ENCODE data around the gene RNF10. TPM values are rescaled to one million over a fixed set of nuclear protein-coding genes. Genes with fewer than 3 reads are reported as not detected.
"Not testable (repeated sequence)": the region's sequence is repeated elsewhere in the genome, so short reads cannot be mapped to it uniquely, and the experiment has no call there.

The RNF10 gene
- total RNA-seq, 1 donor from 2014 or later, result 187 TPM

DNA sequence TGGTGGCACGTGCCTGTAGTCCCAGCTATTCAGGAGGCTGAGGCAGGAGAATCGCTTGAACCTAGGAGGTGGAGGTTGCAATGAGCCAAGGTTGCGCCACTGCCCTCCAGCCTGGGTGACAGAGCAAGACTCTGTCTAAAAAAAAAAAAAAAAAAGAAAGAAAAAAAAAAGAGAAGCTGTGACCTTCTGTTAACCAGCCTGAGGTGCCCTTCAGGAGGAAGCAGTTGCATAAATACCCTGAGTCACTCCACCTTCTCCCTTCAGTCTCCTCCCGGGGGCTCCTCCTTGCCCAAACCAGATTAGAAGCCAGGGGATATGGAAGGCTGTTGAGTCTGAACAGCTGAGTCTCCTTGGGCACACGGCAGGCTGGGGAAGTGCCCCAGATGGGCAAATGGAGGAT, 68.3 kb downstream of the RNF10 start:
- intact Hi-C loops (cut with micrococcal nuclease), result not testable (repeated sequence)

DNA sequence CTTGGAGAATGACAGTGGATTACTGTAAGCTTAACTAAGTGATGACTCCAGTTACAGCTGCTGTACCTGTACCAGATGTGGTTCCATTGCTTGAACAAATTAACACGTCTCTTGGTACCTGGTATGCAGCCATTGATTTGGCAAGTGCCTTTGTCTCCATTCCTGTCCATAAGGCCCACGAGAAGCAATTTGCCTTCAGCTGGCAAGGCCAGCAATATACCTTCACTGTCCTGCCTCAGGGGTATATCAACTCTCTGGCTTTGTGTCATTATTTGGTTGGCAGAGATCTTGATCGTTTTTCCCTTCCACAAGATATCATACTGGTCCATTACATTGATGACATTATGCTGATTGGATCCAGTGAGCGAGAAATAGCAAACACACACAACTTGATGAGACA, 76.4 kb downstream of the RNF10 start:
- intact Hi-C loops (cut with micrococcal nuclease), result no loop called here

GRCh38 chr12:120611534-120611933, 77.4 kb downstream of the RNF10 start:
- intact Hi-C loops (cut with micrococcal nuclease), result not testable (repeated sequence)

DNA sequence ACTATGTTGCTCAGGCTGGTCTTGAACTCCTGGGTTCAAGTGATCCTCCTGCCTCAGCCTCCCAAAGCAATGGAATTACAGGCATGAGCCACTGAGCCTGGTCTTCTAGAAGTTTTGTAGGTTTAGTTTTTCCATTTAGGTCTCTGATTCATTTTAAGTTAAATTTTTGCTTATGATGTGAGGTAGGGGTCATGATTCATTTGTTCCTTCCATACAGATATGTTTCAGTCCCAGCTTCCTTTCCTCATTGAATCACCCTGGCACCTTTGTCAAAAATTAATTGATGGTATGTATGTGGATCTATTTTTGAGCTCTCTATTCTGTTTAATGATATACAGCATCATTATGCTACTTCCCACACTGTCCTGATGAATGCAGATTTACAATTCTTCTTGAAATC, 80.7 kb downstream of the RNF10 start:
- intact Hi-C loops (cut with micrococcal nuclease), result no loop called here

- intact Hi-C loops (cut with micrococcal nuclease), result not testable (repeated sequence)
Measured at GRCh38 chr12:120617193-120617592, 83.0 kb downstream of the RNF10 start.

DNA sequence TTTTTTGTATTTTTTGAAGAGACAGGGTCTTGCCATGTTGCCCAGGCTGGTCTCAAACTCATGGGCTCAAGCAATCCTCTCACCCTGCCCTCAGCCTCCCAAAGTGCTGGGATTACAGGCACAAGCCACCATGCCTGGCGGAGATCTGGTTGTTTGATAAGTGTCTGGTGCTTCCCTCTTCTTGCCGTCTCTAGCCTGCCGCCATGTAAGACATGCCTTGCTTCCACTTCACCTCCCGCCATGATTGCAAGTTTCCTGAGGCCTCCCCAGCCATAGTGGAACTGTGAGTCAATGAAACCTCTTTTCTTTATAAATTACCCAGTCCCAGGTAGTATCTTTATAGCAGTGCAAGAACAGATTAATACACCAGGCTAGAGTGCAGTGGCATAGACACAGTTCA, 83.6 kb downstream of the RNF10 start:
- intact Hi-C loops (cut with micrococcal nuclease), result not testable (repeated sequence)

DNA sequence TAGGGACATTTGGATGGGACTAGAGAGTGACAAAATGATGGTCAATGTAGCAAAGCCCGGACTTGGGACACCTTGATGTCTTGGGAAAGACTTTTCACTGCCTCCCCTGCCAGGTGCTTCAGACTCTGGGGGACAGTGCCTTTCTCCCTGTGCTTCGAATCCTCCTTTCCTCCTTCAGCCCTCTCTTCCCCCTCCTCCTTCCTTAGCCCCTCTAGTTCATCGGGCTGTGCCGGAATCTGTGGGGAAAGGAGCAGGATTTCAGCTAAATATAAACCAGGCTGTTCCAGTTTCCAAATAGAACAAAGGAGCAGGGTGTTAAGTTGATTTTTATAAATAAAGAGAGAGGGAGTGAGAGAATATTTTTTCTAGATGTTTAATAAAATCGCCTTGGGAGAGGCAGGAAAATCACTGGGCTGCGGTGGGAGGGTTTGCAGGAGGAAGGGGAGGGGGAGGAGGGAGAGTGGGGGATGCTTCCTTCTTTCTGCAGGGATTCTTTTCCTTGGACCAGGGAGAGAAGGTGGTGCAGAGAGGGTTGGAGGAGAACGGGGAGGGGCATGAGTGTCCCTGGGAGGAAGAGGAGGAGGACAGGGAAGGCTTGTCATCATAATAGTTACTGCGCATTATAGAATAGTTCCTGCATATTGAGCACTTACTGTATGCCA, 84.9 kb downstream of the RNF10 start:
- intact Hi-C loops (cut with micrococcal nuclease), result no loop called here

GRCh38 chr12:120620624-120621023, 86.5 kb downstream of the RNF10 start:
- intact Hi-C loops (cut with micrococcal nuclease), result no loop called here

DNA sequence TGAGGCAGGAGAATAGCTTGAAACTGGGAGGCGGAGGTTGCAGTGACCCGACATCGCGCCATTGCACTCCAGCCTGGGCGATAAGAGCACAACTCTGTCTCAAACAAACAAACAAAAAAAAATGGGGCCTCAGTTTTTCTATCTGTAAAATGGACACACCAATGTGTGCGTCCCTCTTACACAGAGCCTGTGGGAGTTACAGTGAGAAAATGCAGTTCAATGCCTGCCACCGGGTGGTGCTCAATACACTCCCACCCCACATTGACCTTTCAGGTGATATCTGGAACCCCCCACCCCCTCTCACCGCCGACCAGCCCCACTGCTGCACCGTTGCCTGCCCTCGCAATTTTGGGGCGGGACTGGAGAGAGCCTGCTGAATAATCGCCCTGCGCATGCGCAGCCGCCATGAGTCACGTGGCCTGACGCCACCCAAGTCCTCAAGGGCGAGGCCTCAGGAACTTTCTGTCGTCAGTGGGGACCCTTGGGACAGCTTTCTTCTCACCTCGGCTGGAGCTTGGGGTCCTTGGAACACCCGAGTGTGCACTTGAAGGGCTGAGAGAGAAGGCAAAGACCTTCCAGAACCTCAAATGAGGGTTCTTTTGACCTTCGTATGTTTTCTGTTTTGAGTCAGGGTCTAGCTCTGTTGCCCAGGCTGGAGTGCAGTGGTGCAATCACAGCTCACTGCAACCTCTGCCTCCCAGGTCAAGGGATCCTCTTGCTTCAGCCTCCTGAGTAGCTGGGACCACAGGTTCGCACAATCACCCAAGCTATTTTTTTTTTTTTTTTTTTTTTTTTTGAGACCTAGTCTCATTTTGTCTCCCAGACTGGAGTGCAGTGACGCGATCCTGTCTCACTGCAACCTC, 91.6 kb downstream of the RNF10 start:
- intact Hi-C loops (cut with micrococcal nuclease), result no loop called here

Other genes with a start within 250 kb of the RNF10 start
- gene RNU4-2, start 242.5 kb upstream of the RNF10 start, total RNA-seq, result 6,804 and 7,048 TPM in 2 replicates
- 2,820 and 2,977 TPM in 2 replicates for gene RNU4-1, start 241.1 kb upstream of the RNF10 start, total RNA-seq
- gene SIRT4, start 232.0 kb upstream of the RNF10 start, total RNA-seq, result 1.6 and 3.0 TPM in 2 replicates
- gene PLA2G1B, start 206.6 kb upstream of the RNF10 start, total RNA-seq, result not detected in 2 replicates
- gene MSI1, start 165.2 kb upstream of the RNF10 start, total RNA-seq, result not detected in 2 replicates
- gene COX6A1, start 96.2 kb upstream of the RNF10 start, total RNA-seq, result 266 and 280 TPM in 2 replicates
- gene TRIAP1, start 88.0 kb upstream of the RNF10 start, total RNA-seq, result 41.4 and 41.5 TPM in 2 replicates
- gene GATC, start 87.9 kb upstream of the RNF10 start, total RNA-seq, result 31.3 and 37.3 TPM in 2 replicates
- 182 and 184 TPM in 2 replicates for gene SRSF9, start 64.6 kb upstream of the RNF10 start, total RNA-seq
- gene DYNLL1, start 38.2 kb upstream of the RNF10 start, total RNA-seq, result 331 and 341 TPM in 2 replicates
- 26.3 and 29.0 TPM in 2 replicates for gene COQ5, start 5.2 kb upstream of the RNF10 start, total RNA-seq
- gene POP5, start 47.0 kb downstream of the RNF10 start, total RNA-seq, result 65.7 and 67.6 TPM in 2 replicates
- gene CABP1, start 106.3 kb downstream of the RNF10 start, total RNA-seq, result 0.29 and 0.32 TPM in 2 replicates
- 129 TPM in 2 replicates for gene MLEC, start 152.8 kb downstream of the RNF10 start, total RNA-seq
- 20.3 and 20.6 TPM in 2 replicates for gene UNC119B, start 176.1 kb downstream of the RNF10 start, total RNA-seq
- 12.6 and 13.7 TPM in 2 replicates for gene ACADS, start 191.5 kb downstream of the RNF10 start, total RNA-seq